ENCODE measurements around the gene TMEM88.
"Not testable (repeated sequence)": the region's sequence is repeated elsewhere in the genome, so short reads cannot be mapped to it uniquely, and the experiment has no call there.

The TMEM88 gene

DNA sequence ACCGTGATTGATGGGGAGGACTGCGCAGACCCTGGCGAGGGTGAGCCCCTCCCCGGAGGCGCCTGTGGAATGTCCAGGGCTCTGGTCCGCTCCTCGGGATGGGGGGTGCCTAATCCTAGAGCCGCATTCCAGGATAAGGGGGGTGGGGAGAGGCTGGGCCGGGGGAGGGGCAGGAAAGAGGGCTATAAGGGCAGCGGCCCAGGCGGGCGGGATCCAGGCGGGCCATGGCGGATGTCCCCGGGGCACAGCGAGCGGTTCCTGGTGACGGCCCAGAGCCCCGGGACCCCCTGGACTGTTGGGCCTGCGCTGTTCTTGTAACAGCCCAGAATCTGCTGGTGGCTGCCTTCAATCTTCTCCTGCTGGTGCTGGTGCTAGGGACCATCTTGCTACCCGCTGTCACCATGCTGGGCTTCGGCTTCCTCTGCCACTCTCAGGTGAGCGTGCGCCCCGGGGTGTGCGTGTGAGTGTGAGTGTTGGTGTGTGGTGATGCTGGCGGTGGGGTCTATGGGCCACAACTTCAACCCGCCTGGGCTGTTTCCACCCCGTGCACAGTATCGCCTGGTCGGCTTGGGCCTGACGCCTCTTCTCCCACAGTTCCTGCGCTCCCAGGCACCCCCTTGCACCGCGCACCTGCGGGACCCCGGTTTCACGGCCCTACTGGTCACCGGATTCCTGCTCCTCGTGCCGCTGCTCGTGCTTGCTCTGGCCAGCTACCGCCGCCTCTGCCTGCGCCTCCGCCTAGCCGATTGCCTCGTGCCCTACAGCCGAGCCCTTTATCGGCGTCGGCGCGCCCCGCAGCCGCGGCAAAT is at the start of gene TMEM88:
TSS of gene TMEM88 (plus strand) at position 216 of the 809 bp plus-strand sequence. CDS start at position 225, 9 bp downstream.
- no peak for DNase-seq (ENCODE audit: low read depth in 2 of 2)

- DNase-seq (ENCODE audit: low read depth in 2 of 2): no peak
Measured at GRCh38 chr17:7806587-7806986, 48.3 kb upstream of the TMEM88 start.

GRCh38 chr17:7807206-7807605 is 47.7 kb upstream of the TMEM88 start:
- DNase-seq (ENCODE audit: low read depth in 2 of 2): no peak

DNA sequence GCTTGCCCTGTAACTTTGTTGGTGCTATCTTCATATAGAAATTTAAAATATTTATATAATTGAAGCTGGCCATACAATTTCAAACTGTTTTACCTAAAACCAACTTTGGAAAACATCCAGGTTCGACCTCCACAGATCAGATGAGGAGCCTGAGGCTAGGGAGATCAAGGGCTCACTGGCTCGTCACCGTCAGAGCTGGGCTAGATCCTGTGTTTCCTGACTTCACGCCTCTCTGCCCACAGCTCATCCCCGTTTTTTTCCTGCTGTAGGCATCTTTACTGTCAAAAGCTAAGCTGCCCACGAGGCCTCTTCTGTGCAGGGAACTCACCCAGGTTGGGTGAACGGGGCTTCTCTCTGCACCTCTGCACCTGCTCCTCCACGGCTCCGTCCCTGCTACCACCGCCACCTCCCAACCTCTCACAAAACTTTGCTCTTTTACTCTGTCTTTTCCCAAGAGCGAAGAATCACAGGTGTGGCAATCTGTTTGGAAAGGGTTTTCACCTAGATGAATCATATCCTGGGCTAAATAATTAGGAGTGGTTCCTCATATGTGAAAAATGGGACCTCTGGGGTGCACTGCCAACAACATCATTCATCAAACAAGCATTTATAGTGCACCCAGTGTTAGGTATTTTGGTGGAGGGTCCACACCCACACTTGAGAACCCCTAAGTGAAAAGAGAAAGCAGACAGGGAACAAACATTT is 45.6 kb upstream of the TMEM88 start:
- DNase-seq (ENCODE audit: low read depth in 2 of 2): no peak

DNA sequence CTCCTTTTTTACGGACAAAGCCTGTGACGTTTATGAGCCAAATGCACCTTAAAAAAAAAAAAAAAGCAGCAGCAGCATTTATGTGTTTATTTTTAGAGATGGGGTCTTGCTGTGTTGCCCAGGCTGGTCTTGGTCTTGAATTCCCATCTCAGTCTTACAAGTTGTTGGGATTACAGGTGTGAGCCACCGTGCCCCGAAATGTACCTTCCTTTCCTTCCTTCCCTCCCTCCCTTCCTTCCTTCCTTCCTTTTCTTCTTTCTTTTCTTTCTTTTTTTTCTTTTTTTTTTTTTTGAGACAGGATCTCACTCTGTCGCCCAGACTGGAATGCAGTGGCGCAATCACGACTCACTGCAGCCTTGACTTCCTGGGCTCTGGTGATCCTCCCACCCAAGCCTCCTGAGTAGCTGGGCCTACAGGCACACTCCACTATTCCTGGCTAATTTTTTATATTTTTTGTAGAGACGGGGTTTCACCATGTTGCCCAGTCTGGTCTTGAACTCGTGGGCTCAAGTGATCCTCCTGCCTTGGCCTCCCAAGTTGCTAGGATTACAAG is 45.0 kb upstream of the TMEM88 start:
- DNase-seq (ENCODE audit: low read depth in 2 of 2): not testable (repeated sequence)

DNA sequence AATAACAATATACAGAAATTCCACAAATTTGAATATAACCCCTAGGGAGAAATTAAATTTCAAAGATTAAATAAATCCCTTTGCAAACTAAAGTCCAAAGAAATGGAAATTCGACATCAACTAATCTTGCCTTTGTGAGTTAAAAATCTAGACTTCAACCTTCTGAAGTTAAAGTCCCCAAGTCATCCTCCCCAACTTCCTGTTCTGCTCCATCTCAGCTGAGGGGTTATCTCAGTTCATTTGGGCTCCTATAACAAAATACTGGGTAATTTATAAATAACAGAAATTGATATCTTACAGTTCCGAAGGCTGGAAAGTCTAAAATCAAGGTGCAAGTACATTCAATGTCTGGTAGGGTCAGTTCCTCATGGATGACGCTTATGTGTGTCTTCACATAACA is 43.6 kb upstream of the TMEM88 start:
- DNase-seq (ENCODE audit: low read depth in 2 of 2): no peak

- no peak for DNase-seq (ENCODE audit: low read depth in 2 of 2)
Measured at GRCh38 chr17:7814969-7815368, 39.9 kb upstream of the TMEM88 start.

GRCh38 chr17:7816926-7817642 is 37.8 kb upstream of the TMEM88 start:
- no peak for DNase-seq (ENCODE audit: low read depth in 2 of 2)

DNA sequence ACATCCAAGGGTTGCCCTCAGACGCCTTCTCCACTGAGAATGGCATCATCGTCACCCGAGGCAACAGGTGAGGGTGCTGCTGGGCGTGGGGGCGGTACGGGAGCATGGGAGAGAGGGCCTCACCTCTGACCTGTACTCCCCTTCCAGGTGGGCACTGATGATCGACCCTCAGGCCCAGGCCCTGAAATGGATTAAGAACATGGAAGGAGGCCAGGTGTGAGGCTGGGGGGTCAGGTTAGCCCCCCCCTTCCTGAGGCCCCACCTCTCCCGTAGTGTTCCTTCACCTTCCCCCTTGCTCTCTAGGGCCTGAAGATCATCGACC is 37.3 kb upstream of the TMEM88 start:
- no peak for DNase-seq (ENCODE audit: low read depth in 2 of 2)

DNA sequence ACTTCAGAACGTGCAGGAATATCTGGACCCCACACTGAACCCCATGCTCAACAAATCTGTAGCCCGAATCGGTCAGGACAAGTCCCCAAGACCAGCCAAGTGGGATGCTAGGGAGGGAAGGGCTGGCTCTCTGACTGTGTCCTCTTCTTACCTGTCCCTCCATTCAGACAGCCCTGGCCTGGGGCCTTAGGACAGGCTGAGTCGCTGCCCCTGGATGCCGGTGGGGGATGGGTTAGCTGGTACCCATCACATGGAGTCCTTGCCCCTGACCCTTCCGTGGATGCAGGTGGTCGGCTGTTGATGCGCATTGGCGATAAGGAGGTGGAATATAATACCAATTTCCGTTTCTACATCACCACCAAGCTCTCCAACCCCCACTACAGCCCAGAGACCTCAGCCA is 36.8 kb upstream of the TMEM88 start:
- DNase-seq (ENCODE audit: low read depth in 2 of 2): no peak

- no peak for DNase-seq (ENCODE audit: low read depth in 2 of 2)
Measured at GRCh38 chr17:7818746-7819645, 35.9 kb upstream of the TMEM88 start.

DNA sequence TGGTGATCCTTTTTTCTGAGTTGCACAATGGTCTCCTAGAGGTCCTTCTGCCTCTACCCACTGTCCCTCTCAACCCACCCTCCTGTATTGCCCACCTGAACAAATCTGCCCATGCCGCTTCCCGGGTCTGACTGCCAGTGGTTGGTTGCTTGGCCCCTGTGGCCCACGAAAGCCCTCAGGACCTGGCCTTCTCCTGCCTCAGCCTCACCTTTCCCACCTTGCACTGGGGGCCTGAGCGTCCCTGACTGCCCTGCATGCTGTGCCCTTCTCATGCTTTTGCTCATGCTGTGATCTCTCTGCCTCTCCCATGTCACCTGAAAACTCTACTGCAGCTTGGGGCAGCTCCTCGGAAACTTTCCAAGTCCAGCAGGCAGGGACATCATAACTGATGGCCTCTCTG is 34.6 kb upstream of the TMEM88 start:
- no peak for DNase-seq (ENCODE audit: low read depth in 2 of 2)

DNA sequence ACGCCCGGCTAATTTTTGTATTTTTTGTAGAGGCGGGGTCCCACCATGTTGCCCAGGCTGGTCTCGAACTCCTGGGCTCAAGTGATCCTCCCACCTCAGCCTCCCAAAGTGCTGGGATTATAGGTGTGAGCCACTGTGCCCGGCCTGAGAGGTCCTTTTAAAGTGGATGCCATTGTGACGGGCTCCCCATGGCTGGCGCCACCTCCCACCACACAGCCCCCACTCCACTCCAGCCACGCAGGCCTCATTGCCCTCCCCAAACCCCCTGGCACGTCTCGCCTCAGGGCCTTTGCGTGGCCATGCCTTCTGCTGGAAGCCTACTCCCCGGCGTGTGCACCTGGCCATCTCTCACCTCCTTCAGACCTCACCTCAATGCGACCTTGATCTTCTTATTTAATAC is 32.7 kb upstream of the TMEM88 start:
- DNase-seq (ENCODE audit: low read depth in 2 of 2): no peak

DNA sequence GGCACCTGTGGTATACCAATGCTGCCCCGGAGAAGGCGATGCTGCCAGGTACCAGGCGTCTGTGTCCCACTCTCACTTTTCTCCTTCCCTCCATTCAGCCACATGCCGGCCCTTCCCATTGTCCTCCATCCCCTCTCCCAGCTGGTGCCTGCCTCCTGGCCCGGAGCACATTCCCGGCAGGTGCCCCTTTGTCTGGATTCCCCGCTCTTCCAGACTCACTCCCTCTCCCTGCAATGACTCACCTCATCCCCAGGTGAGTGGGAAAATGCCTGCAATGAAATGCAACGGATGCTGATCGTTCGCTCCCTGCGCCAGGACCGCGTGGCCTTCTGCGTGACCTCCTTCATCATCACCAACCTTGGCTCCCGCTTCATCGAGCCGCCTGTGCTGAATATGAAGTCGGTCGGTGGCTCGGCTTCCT is 31.3 kb upstream of the TMEM88 start:
- DNase-seq (ENCODE audit: low read depth in 2 of 2): no peak

- no peak for DNase-seq (ENCODE audit: low read depth in 2 of 2)
Measured at GRCh38 chr17:7824021-7824924, 30.6 kb upstream of the TMEM88 start.

DNA sequence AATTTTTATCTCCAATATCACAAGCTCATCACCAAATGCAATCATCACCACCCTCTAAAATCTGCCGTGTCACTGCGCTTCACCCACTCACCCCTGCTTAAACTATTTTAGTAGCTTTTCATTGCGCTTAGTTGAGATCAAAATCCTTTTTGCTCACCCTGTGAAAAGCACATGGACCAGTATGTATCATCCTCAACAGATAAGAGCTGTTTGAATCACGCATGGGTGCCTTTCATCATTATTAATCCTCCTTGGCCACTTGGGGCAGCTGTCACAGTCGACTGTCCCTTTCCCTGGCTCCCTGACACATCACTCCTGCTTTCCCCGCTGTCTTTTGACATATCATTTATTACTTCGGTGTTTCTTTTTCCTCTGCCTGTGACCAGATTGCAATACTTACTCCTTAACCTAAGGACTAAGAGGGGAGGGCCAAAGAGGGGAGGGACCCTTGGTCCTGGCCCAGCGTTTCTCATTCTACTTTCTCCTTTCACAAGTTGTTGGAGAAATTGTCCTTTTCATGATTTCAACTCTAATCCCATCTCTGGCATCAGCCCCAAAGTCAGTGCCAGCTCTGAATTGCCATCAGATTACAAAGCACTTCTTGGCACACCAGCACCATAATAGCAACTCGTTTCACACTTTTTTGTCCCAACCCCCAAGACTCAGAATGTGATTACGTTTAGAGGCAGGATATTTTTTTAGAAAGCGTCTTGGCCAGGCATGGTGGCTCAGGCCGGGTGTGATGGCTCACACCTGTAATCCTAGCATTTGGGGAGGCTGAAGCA is 29.5 kb upstream of the TMEM88 start:
- no peak for DNase-seq (ENCODE audit: low read depth in 2 of 2)

GRCh38 chr17:7830616-7831015 is 24.2 kb upstream of the TMEM88 start:
- DNase-seq (ENCODE audit: low read depth in 2 of 2): no peak

- DNase-seq (ENCODE audit: low read depth in 2 of 2): no peak
Measured at GRCh38 chr17:7831233-7831632, 23.6 kb upstream of the TMEM88 start.

DNA sequence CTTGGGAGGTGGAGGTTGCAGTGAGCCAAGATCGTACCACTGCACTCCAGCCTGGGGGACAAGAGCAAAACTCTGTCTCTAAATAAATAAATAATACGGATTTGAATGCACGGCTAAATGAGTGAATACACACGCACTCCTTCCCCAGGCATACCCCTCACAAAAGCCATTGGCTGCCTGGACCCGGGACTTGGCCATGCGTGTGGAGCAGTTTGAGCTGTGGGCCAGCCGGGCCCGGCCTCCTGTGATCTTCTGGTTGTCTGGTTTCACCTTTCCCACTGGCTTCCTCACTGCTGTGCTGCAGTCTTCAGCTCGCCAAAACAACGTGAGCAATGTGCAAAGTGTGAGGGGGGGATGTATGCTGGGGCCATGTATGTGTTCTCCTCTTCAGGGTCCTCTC is 22.4 kb upstream of the TMEM88 start:
- no peak for DNase-seq (ENCODE audit: low read depth in 2 of 2)
